Prostate gland (tissue), 2 donors: Measurements from ENCODE around the gene TMEM38B. TPM values are rescaled to one million over a fixed set of nuclear protein-coding genes. Genes with fewer than 3 reads are reported as not detected.
"Not testable (repeated sequence)": the region's sequence is repeated elsewhere in the genome, so short reads cannot be mapped to it uniquely, and the experiment has no call there.

Experiments
- DNase-seq: peaks from one replicate; pipeline ENCODE4 v3.0.0-alpha.2; 2019; ENCODE audit warnings: low spot score
- H3K27ac ChIP-seq, 2 donors: fragments of 200-600 bp; sonication (generic); 2 replicates each; pipeline ENCODE4 v1.5.1; 2017 to 2019
- H3K27me3 ChIP-seq: fragments of 200-600 bp; sonication (generic); replicated peaks from 2 replicates; pipeline ENCODE4 v1.5.1; 2019; ENCODE audit not compliant: insufficient read depth
- H3K36me3 ChIP-seq, 2 donors: fragments of 200-600 bp; sonication (generic); 1 replicate in 1 of 2; 2 replicates in 1 of 2; pipeline versions ENCODE4 v1.5.1 to v1.8.1; 2017 to 2019
- H3K4me1 ChIP-seq: fragments of 200-600 bp; sonication (generic); replicated peaks from 2 replicates; pipeline ENCODE4 v1.5.1; 2019
- H3K4me3 ChIP-seq, 2 donors: fragments of 200-600 bp; sonication (generic); 2 replicates each; pipeline ENCODE4 v1.5.1; 2017 to 2019
- H3K9me3 ChIP-seq: fragments of 200-600 bp; sonication (generic); 2 replicates; pipeline ENCODE4 v1.5.1; 2017
- POLR2A ChIP-seq: fragments of 450-650 bp; IDR thresholded peaks from one replicate; pipeline ENCODE4 v1.6.1; 2016; ENCODE audit warnings: antibody characterized with exemption, mild to moderate bottlenecking
- POLR2AphosphoS5 ChIP-seq: sonication (generic); formaldehyde crosslinking; IDR thresholded peaks from one replicate; pipeline ENCODE4 v1.6.1; 2017; ENCODE audit warnings: antibody characterized with exemption
- WGBS: methylation state at CpG from one replicate; pipeline ENCODE4 v1.1.5; 2018; 5-methylcytosine and 5-hydroxymethylcytosine counted together
- intact Hi-C: fragments of 100-400 bp; cut with DNase I; formaldehyde crosslinking; loops from one replicate; pipeline ENCODE4 v1.14.2; 2022
- total RNA-seq, 2 donors: library from RNA; depleted of rRNA; stranded (reverse); fragments of >200 nt; gene quantifications; one replicate each; pipeline ENCODE4 v1.1.0, GENCODE V29; 2016
- TF ChIP-seq, protein P1 (sequence below), 4 experiments: fragments of 200-600 bp in 2 of 4; fragments of 450-650 bp in 2 of 4; sonication (generic) in 2 of 4; IDR thresholded peaks; 1 replicate in 3 of 4; 2 replicates in 1 of 4; pipeline ENCODE4 v1.5.1; 2016 to 2019; ENCODE audit warnings: antibody characterized with exemption in 4 of 4, mild to moderate bottlenecking in 2 of 4, moderate library complexity in 2 of 4

Gene TMEM38B
- total RNA-seq, 2 donors from 2014 or later: 14.4 to 14.9 TPM

DNA sequence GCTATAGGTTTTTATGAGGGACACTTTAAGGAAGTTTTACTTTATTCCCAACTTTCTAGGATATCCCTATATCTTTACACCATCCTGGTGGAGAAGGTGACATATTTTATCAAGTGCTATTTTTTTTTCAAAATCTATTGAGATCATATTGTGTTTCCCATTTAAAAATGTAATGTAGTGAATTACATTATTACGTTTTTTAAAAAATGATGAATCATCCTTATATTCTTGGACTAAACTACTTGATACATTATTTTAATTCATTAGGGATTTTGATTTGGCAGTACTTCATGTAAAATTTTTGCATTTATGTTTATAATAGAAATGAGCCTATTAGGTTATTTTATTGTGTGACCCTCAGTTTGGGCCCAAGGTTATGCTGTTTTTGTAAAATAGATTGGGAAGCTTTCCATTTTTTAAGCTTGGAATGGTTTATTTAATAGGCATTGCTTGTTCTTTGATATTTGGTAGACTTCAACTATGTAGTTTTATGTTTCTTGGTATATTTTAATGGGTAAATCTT is 4.1 kb downstream of the TMEM38B start:
- Histone ChIP-seq H3K36me3 (no peaks in the 10 kb centered on the region), H3K4me3 (no peak overlapping the region), H3K9me3 (no peaks in the 10 kb centered on the region), H3K4me1 (no peaks in the 10 kb centered on the region), H3K27ac (no peak overlapping the region), H3K27me3 (no peaks in the 10 kb centered on the region)
- 90% methylated on average over 1 of the region's 1 CpG for WGBS
- TF ChIP-seq, protein P1, sequence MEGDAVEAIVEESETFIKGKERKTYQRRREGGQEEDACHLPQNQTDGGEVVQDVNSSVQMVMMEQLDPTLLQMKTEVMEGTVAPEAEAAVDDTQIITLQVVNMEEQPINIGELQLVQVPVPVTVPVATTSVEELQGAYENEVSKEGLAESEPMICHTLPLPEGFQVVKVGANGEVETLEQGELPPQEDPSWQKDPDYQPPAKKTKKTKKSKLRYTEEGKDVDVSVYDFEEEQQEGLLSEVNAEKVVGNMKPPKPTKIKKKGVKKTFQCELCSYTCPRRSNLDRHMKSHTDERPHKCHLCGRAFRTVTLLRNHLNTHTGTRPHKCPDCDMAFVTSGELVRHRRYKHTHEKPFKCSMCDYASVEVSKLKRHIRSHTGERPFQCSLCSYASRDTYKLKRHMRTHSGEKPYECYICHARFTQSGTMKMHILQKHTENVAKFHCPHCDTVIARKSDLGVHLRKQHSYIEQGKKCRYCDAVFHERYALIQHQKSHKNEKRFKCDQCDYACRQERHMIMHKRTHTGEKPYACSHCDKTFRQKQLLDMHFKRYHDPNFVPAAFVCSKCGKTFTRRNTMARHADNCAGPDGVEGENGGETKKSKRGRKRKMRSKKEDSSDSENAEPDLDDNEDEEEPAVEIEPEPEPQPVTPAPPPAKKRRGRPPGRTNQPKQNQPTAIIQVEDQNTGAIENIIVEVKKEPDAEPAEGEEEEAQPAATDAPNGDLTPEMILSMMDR (IDR thresholded peaks at IDR 0.05): no peak
- TF ChIP-seq POLR2AphosphoS5 (no peak), POLR2A (no peak)
- intact Hi-C loops: no loop called here
- no peak for DNase-seq

DNA sequence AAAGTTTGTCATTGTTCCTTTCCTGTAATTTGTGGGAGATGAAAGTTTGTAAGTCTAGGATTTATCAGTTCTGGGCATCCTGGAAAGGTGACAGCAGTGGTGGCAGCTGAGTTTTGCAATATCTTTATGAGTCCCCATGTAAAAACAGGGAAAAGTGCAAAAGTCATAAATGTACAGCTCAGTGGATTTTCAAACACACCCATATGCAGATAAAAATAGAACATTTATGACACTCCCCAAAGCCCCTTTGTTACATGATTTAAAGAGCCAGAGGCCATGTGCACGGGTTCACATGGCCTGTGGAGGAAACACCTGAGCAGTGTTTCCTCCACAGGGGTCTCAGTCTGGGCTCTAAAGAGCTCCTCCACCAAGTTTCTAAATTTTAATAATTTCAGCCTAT is 6.3 kb downstream of the TMEM38B start:
- Histone ChIP-seq H3K4me3 (no peak overlapping the region), H3K36me3 (no peaks in the 10 kb centered on the region), H3K27ac (no peak overlapping the region), H3K4me1 (no peaks in the 10 kb centered on the region), H3K9me3 (no peaks in the 10 kb centered on the region), H3K27me3 (no peaks in the 10 kb centered on the region)
- WGBS: 81% methylated on average over 1 of the region's 1 CpG
- TF ChIP-seq POLR2A: no peak
- TF ChIP-seq, protein P1 (IDR thresholded peaks at IDR 0.05): no peak
- no peak for TF ChIP-seq POLR2AphosphoS5
- no peak for DNase-seq
- intact Hi-C loops: no loop called here

DNA sequence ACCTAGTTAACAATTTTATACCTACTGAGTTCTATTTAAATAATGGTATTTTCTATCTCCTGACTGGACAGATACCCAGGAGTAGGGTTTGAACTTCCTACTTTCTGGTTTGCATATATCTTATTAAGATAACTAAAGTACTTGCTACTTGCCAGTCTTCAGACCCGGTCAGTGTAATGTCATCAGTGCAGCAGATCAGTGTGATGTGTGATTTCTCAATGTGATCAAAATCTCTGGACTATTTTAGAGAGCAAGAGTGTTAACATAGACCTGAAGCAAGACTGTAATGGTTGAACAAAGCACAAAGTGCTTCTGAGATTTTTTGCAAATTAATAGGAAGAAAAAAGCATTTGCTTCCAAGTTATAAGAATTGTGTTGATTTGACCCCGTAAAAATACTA is 6.8 kb downstream of the TMEM38B start:
- Histone ChIP-seq H3K27ac (no peak overlapping the region), H3K27me3 (no peaks in the 10 kb centered on the region), H3K4me1 (no peaks in the 10 kb centered on the region), H3K36me3 (no peaks in the 10 kb centered on the region), H3K9me3 (no peaks in the 10 kb centered on the region), H3K4me3 (no peak overlapping the region)
- TF ChIP-seq POLR2AphosphoS5: no peak
- TF ChIP-seq, protein P1 (IDR thresholded peaks at IDR 0.05): no peak
- TF ChIP-seq POLR2A: no peak
- DNase-seq: no peak
- WGBS: 86% methylated on average over 2 of the region's 2 CpGs
- intact Hi-C loops: no loop called here

DNA sequence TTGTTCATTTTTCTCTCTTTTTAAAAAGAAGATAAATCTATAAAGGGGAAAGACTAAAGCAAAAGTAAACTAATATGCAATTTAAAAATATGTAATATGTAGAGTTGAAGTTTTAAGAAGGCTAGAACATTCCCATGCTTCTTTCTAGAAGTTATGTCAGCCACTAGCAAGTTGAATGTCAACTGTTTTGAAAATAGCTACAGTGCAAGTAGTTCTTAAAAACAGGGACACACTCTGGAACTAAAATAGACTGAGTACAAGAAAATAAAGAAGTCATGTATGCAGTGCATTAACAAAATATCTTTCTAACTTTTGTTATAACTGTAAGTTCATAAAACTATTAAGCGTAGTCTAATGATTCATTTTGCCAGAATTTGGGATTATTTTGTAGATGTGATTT is 7.9 kb downstream of the TMEM38B start:
- no peak for DNase-seq
- Histone ChIP-seq H3K4me1 (no peaks in the 10 kb centered on the region), H3K36me3 (no peaks in the 10 kb centered on the region), H3K4me3 (no peak overlapping the region), H3K27me3 (no peaks in the 10 kb centered on the region), H3K27ac (no peak overlapping the region), H3K9me3 (no peaks in the 10 kb centered on the region)
- TF ChIP-seq POLR2A (no peak), POLR2AphosphoS5 (no peak)
- TF ChIP-seq, protein P1 (IDR thresholded peaks at IDR 0.05): no peak
- WGBS: 91% methylated on average over 1 of the region's 1 CpG
- intact Hi-C loops: no loop called here

DNA sequence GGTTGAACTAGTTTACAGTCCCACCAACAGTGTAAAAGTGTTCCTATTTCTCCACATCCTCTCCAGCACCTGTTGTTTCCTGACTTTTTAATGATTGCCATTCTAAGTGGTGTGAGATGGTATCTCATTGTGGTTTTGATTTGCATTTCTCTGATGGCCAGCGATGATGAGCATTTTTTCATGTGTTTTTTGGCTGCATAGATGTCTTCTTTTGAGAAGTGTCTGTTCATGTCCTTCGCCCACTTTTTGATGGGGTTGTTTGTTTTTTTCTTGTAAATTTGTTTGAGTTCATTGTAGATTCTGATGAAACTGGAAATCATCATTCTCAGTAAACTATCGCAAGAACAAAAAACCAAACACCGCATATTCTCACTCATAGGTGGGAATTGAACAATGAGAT is 9.3 kb downstream of the TMEM38B start:
- H3K36me3 ChIP-seq, H3K9me3 ChIP-seq, H3K27me3 ChIP-seq, H3K27ac ChIP-seq, H3K4me1 ChIP-seq, H3K4me3 ChIP-seq, DNase-seq, intact Hi-C loops: not testable (repeated sequence)
- WGBS: 99% methylated on average over 4 of the region's 4 CpGs
